ENCODE data around the gene MYO3B.

DNA sequence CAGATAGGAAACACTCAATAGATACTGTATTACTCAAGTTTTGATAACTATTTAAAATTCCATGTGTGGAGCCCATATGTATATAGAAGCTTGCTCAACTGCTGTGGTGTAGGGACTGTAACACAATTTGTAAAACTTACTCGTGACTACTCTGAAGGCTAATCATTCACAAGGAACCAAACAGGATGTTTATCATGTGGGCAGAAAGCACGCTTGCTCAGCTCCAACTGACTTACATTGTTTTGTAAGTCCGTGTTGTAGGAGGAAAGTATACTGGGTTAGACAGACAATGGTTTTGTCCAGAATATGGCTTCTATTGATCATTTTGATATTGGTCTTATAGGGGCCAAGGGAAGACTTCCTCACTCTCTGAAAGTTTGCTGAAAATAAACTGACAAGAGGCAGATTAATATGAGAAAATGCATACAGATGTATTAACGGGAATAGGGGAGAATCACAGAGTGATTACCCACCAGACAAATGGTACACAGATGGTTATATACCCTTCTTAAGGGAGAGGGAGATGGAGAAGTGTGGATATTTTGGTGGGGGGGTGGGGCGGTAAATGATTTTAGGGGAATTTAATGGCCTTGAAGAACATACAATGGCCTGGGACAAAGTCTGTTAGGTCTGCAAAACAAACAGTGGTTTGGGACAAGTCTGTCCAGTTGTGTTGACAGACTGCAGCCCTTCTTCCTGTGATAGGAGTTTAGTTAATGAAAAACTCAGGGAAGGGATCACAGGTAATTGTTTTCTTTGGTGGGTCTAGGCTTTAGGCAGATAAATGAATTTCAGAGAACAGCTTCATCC lies 277.9 kb downstream of the MYO3B start:
- TF ChIP-seq, protein P1, sequence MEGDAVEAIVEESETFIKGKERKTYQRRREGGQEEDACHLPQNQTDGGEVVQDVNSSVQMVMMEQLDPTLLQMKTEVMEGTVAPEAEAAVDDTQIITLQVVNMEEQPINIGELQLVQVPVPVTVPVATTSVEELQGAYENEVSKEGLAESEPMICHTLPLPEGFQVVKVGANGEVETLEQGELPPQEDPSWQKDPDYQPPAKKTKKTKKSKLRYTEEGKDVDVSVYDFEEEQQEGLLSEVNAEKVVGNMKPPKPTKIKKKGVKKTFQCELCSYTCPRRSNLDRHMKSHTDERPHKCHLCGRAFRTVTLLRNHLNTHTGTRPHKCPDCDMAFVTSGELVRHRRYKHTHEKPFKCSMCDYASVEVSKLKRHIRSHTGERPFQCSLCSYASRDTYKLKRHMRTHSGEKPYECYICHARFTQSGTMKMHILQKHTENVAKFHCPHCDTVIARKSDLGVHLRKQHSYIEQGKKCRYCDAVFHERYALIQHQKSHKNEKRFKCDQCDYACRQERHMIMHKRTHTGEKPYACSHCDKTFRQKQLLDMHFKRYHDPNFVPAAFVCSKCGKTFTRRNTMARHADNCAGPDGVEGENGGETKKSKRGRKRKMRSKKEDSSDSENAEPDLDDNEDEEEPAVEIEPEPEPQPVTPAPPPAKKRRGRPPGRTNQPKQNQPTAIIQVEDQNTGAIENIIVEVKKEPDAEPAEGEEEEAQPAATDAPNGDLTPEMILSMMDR (IDR thresholded peaks at IDR 0.05; ENCODE audit: low read length) = no peak
- no peak for TF ChIP-seq EZH2 (optimal IDR thresholded peaks at IDR 0.05; ENCODE audit: low read depth, low read length)
